DND-41 (cell line): ENCODE measurements around the gene OR8G1.

Experiments used
- EZH2 ChIP-seq: IDR thresholded peaks from 3 replicates; pipeline ENCODE4 v1.6.1; 2012; ENCODE audit warnings: borderline replicate concordance, low read depth, mild to moderate bottlenecking, moderate library complexity, low read length, inconsistent platforms; ENCODE audit not compliant: severe bottlenecking
- TF ChIP-seq, protein P1 (sequence below): IDR thresholded peaks from 2 replicates; pipeline ENCODE4 v1.5.1; 2012; ENCODE audit warnings: borderline replicate concordance, low read length, moderate library complexity, mild to moderate bottlenecking; ENCODE audit not compliant: poor library complexity, severe bottlenecking; ENCODE audit errors: extremely low read depth

DNA sequence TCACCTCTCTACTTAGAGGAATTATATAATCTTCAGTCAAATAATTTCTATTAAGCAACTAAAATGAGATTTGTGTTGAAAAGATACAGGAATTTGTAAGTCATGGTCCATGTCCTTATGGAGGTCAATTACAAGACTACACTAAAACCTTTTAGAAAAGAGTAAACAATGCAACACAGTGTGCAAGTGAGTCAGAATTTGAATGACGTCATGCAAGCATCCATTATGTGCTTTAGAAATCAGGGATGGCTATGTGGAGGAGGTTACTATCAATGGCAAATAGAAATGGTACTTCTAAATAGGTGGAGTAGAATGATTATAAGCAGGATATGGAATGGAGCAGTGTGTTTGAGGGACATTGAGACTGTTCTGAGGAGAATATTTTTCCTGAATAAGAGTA lies 41.2 kb upstream of the OR8G1 start:
- TF ChIP-seq, protein P1, sequence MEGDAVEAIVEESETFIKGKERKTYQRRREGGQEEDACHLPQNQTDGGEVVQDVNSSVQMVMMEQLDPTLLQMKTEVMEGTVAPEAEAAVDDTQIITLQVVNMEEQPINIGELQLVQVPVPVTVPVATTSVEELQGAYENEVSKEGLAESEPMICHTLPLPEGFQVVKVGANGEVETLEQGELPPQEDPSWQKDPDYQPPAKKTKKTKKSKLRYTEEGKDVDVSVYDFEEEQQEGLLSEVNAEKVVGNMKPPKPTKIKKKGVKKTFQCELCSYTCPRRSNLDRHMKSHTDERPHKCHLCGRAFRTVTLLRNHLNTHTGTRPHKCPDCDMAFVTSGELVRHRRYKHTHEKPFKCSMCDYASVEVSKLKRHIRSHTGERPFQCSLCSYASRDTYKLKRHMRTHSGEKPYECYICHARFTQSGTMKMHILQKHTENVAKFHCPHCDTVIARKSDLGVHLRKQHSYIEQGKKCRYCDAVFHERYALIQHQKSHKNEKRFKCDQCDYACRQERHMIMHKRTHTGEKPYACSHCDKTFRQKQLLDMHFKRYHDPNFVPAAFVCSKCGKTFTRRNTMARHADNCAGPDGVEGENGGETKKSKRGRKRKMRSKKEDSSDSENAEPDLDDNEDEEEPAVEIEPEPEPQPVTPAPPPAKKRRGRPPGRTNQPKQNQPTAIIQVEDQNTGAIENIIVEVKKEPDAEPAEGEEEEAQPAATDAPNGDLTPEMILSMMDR = no peak
- no peak for TF ChIP-seq EZH2
